Melanocyte of skin (primary cell): ENCODE data around the gene OR5H1. TPM values are rescaled to one million over a fixed set of nuclear protein-coding genes. Genes with fewer than 3 reads are reported as not detected.

ENCODE experiments used
- total RNA-seq, 2 donors: library from RNA; depleted of rRNA; stranded (reverse); fragments of >200 nt; gene quantifications; 2 replicates each; pipeline ENCODE4 v1.2.3, GENCODE V29; 2012

The OR5H1 gene
- not detected for total RNA-seq

DNA sequence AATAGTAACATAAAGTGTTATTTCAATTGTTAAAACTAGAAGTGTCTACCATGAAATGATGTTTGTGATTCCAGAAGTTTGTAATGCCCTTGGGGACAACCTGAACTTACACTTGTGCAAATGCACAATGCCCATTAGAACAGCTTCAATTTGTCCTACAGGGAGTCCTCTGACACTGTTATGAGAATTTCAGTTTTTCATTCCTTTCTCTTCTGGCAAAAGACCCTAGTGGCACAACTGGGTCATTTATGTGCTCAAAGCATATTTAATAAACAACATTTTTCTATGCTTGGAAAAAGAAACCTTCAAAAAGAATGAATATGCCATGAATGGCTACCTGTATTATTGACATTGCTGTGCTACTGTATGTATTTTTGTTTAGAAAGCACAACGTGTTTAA lies at the start of gene OR5H1:
Gene OR5H1 (plus strand): TSS at position 301 of the 400 bp plus-strand sequence. CDS start 1,977 bp downstream, outside the sequence.

DNA sequence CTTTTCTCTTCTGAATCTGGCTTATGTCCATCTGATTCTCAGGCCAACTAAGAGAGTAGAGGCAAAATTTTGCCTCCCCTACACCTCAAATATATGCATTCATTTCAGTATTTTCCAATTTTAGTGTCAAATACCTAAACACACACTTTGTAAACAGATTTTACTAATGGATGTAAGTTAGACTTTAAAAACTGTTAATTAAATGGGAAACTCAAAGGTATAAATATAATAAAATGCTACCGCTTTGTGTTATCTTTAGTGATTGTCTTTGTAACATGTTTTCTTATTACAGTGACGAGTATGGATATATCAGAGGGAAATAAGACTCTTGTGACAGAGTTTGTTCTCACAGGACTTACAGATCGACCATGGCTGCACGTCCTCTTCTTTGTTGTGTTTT lies 43.6 kb upstream of the OR5H1 start, which contains the start of gene OR5AC2:
Gene OR5AC2 (plus strand): TSS at position 301 of the 400 bp plus-strand sequence. CDS start 0 bp downstream, at position 301.

GRCh38 chr3:98147179-98147578 lies 16.7 kb downstream of the OR5H1 start, which contains the start of gene OR5H14:
Gene OR5H14 (plus strand): TSS chr3:98147479. CDS start chr3:98149386, 1,907 bp downstream.

GRCh38 chr3:98166396-98166795 lies 35.9 kb downstream of the OR5H1 start, which contains the start of gene OR5H15:
Gene OR5H15 (plus strand): TSS chr3:98166696. CDS start chr3:98168700, 2,004 bp downstream.

Other genes with a start within 250 kb of the OR5H1 start
- 10 to 100 TPM; 32.3 to 35.3 TPM for gene RIOX2, start 158.3 kb upstream of the OR5H1 start, total RNA-seq
- not detected for gene GABRR3, start 95.4 kb upstream of the OR5H1 start, total RNA-seq
- not detected for gene OR5AC2, start 43.5 kb upstream of the OR5H1 start, total RNA-seq
- gene OR5H14, start 16.8 kb downstream of the OR5H1 start, total RNA-seq: not detected
- not detected for gene OR5H15, start 36.0 kb downstream of the OR5H1 start, total RNA-seq
- not detected for gene OR5H6, start 133.5 kb downstream of the OR5H1 start, total RNA-seq
- not detected for gene OR5H2, start 151.8 kb downstream of the OR5H1 start, total RNA-seq
- gene OR5K4, start 223.1 kb downstream of the OR5H1 start, total RNA-seq: not detected